Endothelial cell of hepatic sinusoid (primary cell): ENCODE measurements around the gene NALCN.

Experiments used
- in situ Hi-C: cut with HindIII; loops from 2 replicates; pipeline ENCODE4 v1.10.0; 2017; ENCODE audit warnings: low sequenced_read_pairs

Gene NALCN

DNA sequence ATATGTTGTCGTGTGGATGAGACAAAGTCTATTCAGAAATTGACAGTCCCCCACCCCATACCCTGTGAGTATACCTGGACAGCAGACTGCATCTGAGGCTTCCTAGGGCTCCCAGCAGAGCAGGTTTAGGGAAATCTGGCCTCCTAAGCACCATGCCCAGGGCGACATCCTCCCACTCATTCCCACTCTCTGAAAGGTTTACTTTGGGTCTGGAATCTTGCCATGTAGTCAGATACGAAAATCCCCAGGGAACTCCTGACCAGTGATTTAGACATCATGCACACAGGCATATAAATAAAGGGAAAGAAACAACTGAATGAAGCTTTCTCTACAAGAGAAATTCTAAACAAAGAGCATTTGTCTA lies 717 bp upstream of the NALCN start:
- in situ Hi-C loops, result no loop called here

DNA sequence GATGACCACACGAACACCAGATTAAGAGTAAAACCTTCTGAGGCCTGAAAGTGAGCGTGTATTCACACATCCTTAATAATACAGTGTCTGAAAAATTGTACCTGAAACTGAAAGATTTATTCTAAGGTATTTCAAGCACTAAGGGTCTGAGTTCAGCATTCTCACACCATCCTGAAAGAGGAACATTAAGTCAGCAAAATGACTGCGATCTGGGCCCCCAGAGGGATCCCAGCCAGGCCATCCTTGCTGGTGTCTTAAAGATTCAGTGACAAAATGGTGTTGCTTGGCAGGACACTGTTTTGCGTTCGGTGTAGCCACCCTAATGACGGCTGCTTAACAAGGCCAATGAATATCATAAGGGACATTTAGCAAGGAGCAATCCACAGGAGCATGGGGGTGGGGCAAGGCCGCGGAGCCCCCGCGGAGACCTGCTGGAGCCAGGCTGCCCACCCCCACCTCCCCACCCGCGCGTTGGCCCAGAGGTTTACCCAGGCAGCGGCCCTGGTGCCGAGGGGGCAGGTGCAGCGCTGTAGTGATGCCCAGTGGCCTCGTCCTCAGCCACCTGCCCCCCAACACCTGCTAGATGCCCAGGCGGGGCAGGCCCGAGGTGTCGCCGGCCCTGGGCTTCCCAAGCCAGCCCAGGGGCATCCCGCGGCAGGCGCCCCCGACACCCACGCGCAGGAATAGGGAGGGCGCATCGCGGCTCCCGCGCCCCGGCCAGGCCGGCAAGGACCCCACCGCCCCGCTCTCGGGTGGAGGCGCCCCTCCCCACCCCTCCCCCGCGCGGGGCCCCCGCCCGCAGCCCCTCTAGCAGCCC lies 742 bp downstream of the NALCN start:
- in situ Hi-C loops, result no loop called here

DNA sequence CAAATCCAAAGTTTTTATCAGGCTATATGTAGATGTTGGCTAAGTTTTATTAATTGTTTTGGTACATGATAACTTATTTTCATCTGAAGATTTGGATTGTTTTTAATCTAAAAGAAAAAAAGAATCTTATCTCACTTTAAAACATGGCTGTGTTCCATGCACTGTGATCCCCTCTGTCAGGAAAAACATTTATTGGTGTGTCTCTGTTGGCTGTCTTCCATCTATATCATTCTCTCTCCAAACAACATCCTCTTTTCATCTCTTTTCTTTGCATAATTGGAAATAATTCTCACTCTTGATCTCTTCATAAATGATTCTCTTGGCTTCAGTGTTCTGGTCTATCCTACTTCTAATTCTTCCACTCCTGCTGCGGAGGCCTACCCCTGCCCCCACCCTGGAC lies 4.2 kb downstream of the NALCN start:
- in situ Hi-C loops, result no loop called here

DNA sequence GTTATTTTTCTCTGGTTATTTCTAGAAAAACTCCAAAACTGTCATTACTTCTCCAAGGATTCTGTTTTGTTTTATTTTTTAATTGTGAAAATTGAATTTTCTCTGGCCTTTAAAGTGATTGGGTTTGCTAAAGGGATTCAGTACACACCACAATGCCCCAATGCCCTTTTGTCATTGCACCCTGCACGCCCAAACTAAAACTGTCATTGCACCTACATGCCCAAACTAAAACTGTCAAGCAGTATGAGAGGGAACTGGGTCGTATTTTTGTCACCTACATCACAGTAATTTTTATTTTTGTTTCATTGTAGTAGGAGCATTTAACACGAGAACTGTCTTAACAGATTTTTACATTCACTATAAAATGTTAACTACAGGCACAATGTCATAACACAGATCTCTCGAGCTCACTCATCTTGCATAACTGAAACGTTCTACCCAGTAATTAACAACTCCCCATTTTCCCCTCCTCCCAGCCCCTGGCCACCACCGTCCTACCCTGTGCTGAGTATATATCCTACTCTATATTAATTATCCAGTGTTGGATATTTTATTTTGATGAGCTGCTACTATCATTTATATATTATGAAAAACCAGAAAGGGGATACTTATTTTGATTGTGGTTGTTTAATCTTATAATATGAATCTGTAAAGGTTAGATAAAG lies 7.2 kb downstream of the NALCN start:
- in situ Hi-C loops, result no loop called here

DNA sequence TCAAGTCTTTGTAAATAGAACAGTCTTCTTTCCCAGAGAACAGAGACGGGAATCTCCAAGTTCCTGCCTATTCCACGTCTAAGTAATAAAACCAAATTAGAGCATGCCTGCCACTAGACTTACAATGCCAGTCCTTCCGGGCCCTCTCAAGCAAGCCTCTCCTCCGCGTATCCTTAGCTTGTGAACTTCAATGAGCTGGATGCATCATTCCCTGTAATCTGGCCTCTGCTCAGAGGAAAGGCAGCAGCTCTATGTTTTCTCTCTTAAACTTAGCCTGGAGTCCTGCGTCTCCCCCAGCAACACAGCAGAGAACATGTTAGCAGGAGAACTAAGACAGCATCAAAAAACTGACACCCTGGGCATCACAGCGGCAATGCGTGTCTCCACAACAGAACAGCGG lies 8.2 kb downstream of the NALCN start:
- in situ Hi-C loops, result no loop called here

DNA sequence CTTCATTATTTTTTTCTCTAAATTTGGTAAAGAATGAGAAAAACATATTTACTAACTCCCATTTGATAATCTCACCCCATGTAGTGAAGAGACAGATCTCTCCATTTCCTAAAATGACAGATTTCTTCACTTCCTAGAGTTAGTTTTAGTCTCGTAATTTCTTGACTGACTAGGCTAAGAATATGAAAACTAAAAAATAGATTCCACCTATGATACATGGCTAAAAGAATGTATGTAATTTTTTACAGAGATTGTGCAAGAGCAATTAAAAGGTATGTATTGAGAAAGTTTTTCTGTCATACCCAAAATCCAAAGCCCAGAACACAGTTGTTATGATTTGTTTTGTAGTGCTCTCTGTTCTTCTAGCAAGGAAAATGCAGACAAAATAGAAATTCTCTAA lies 9.5 kb downstream of the NALCN start:
- in situ Hi-C loops, result no loop called here

DNA sequence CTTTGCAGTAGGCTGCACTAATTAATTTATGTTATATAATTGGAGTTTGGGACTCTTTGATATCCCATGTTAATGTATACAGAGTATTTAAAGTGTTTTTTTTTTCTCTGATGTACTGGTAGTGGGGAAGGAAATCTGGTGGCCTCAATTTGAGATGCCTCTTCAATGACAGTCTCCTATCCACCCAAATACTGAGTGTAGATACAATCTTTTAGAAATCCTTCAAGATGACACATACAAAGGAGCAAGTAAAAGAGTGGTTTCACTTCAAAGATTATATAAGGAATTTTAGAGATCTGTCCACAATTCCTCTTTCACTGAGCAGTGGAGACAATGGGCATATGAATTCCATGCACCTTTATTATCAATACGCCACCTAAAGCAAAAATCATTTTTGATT lies 15.1 kb downstream of the NALCN start:
- in situ Hi-C loops, result no loop called here

DNA sequence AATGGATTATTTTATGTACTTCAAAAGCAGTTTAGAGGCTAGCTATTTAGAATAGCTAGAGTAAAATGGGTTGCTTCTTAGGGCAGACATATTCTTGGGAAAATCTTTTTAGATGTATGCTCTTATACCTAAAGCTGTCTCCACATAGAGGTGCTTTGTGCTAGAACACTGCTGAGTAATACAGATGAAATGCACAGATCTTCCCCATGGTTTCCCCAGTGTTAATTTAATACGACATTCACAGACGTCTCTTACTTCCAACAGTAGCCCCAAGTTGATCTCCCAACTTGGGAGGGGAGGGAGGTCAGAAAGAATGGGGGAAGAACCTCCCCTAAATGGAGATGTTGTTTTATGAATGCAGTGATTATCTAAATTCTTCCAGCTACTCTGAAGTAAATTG lies 16.9 kb downstream of the NALCN start:
- in situ Hi-C loops, result loop anchor here (5.0 kb wide), 1 partner anchor 53 kb away; the partner anchor contains the start of gene ITGBL1

DNA sequence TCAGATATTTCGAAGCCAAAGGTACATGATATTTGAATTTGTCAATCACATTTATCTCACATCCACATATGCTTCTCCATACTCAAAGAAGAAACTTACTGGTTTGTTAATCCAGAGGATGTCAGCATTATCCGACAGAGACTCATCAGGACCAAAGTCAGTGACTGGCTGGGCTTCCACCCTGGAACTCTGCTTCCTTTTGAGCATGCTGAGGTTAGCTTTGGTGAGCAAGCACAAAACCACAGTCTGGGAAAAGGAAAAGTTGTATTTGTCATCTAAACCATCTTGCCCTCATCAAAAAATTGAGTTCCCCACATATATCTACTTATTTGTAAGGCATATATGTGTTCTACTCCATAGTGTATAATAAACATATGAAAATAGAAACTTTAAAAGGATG lies 17.4 kb downstream of the NALCN start:
- in situ Hi-C loops, result loop anchor here (5.0 kb wide), 1 partner anchor 53 kb away; the partner anchor contains the start of gene ITGBL1

DNA sequence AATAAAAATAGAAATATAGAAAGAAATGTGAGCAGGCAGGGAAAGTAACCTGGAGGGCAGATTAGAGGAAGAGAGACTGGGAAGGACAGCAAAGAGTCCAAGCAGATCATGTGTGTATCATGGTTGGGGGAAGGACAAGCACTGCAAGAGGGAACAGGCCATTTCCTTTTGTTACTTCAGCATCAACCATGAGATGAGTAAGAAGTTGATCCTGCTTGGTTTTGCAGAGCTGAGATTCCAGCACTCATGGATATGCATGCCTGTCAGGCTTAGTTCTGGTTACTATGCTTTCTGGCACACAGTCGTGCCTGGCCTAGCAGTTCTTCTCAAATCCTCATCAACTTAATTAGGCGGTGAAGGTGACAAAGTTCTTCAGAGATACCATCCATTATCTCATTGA lies 18.1 kb downstream of the NALCN start:
- in situ Hi-C loops, result loop anchor here (5.0 kb wide), 1 partner anchor 54 kb away; the partner anchor contains the start of gene ITGBL1

DNA sequence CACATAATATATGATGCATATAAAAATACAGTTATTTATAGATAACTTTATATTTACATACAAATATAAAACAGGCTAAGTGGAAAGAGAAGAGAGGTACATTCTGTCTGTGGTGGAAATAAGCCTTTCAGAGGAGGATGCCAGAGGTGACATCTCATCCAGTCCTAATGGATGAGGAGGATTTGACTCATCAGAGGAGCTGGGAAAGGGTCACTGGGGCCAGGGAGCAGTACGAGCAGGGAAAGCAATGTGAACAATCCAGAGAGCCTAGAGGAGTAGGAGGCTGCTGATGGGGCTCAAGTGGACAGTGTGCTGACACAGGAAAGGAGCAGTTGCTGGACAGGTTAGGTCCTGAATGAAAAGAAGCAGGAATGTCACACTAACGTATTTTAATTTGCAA lies 18.6 kb downstream of the NALCN start:
- in situ Hi-C loops, result loop anchor here (5.0 kb wide), 1 partner anchor 55 kb away; the partner anchor contains the start of gene ITGBL1

DNA sequence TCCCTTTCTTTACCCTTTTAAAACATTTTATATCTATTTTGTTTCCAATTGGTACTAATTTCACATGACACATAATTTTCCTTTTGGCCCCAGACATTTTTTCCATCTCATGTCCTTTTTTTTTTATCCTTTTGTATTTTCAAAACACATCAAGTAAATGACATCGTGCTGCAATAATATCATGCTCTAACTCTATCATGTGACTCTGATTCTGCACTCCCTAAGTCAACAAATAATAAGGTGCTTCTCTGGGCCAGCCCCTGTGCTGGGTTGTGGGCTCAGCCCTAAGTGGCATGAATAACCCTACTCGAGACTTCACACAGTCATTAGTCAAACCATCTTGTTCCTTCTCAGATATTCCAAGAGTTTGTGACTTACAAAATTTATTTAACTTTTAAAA lies 21.7 kb downstream of the NALCN start:
- in situ Hi-C loops, result loop anchor here (5.0 kb wide), 1 partner anchor 58 kb away; the partner anchor contains the start of gene ITGBL1

DNA sequence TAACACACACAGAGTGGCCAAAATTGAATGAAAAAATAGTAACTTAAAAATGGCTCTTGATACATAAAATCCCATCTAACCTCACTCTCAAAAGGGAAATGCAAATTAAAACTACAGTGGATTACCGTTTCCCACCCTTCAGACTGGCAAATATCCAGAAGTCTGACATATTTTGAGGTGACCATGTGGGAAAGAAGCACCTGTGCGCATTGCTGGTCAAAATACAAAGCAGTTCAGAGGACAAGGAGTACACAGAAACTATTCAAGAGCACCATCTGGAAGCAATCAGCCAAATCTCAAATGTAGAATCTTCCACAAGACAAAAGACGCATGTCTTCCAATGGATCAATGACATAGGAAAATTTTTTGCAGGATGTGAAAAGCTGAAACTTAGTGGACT lies 23.2 kb downstream of the NALCN start:
- in situ Hi-C loops, result no loop called here

DNA sequence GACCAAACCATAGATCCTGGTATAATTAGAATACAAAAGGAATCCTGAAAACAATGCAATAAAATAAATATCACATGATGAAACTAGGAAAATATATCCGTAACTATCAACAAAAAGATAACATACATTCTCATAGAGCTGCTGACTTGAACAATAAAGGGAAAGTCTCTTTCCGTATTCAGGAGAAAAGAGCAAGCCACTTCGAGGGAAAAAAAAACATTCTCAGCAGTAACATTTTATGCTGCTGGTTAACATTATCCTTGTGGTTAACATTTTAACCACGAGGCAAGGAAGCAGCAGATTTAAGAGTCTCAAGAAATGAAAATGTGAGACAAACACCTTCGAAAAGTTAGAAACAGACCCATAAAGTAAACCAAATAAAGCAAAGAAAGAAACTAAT lies 25.8 kb downstream of the NALCN start:
- in situ Hi-C loops, result no loop called here

DNA sequence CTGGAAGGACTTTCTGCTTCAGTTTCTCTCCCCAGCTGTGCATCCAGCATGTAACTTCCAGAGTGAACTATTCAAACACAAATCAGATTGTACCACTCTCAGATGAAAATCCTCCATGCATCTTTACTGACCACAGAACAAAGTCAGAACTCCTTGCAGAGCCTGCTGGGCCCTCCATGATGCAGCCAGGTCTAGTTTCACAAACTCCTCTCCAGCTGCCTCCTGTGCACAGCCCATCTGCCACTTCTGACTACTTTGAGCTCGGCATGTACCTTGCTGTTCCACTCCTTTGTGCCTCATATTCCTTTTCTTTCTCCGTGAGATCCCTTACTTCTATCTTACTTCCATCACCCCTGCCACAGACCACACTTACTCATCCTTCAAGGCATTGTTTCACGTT lies 31.4 kb downstream of the NALCN start:
- in situ Hi-C loops, result no loop called here

DNA sequence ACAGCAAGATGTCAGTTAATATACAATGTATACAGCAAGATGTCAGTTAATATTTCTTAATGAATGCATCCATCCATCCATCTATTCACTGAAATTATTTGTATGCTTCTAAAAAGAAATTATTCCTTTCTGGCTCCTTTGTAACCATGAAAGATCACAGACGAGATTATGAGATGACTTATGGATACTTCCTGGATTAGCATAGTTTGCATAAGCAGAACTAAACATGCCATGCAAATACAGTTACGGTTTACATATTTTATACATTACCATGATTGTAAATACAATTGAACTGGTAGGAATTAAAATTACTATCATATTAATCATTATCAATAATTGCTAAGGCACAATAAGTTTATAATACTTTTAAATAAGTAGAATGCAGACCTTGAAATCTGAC lies 32.7 kb downstream of the NALCN start:
- in situ Hi-C loops, result no loop called here

DNA sequence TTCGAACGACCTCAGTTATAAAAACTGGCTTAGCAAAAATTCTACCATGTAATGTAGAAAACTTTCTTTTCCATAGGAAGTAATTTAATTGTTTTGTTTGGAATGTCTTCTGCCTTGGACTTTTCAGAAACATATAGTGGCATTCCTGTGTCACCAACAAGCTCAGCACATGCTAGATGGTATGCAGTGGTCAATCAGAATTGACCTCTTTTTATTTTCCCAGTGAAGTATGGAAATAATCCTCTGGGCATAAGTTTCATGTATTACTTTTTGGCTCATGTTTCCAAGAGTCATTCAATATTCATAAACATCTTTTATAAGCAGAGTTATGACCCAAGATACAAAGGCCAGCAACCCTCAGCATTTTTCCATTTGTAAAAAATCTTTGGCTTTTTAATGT lies 33.6 kb downstream of the NALCN start:
- in situ Hi-C loops, result no loop called here

DNA sequence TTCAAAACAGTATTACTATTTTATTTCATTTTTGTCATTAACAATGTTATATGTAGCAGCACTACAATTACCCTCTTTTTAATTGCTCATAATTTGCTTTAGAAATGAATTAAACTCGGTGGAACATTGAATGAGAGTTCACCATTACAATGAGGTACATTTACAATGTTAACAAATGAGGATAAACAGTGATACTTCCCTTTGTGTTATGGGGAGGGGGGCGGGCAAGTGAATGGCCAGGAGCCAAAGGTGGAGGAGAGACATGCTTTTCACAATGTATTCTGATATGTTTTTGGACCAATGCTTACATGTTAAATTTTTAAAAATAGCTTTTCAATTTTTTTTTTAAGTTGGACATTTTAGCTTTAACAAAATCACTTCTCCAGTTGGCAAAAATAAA lies 34.2 kb downstream of the NALCN start:
- in situ Hi-C loops, result no loop called here

DNA sequence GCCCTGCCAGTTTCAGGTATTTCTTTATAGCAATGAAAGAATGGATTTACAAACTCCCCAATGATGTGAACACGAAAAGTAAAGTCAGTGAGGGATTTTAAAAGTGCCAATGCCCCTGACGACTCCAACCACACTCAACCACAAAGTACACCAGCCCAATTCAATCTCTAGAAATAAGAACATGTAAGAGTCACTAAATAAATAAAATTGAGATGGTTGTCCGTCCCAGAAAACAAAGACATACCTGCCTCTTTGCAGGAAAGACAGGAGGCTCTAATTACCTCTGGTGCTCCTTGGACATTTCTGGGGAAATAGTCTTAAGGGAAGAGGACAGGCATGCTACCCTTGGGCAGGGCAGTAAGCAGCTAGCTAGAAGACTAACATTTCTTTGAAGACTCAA lies 55.8 kb downstream of the NALCN start:
- in situ Hi-C loops, result no loop called here

DNA sequence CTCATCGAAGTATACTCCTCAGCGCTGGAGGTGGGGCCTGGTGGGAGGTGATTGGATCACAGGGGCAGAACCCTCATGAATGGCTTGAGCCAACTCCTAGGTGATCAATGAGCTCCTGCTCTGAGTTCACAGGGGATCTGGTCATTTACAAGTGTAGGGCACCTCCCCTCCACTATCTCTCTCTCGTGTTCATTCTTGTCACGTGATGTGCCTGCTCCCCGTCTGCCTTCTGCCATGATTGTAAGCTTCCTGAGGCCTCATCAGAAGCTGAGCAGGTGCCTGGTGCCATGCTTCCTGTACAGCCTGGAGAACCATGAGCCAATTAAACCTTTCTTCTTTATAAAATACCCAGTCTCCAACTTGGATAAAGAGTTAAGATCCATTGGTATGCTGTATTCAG lies 61.4 kb downstream of the NALCN start:
- in situ Hi-C loops, result no loop called here

DNA sequence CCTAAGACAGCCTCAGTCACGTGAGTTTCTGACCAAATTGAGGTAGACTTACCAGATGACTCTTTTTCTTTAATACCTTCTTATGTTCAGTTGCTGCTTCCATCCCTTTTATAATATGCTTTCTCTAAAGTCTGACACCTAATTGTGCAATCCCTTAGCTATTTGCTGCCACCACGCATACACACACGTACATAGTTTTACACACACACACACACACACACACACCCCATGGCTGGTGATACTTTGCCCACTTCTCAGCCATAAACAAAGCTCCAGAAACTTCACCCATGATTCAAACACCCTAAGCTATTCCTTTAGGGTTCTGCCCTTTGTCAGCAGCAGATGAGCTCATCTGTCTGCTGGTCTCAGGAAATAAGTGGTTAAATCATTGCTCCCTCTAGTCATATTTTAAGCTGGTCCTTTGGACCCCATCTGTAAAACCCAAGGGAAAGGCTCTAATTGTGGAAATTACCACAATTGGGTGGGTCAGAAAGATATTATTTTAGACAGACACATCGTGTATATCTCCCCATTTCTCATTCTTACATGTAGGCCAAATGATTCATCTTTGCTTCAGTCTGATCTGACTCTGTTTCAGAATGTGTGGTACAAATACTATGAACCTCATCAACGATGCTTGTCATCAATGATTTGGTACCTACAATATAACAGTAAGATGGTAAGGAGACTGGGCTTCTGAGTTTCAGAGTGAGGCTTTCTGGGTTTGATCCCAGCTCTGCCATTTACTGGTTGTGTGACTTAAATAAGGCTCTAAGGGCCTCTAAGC lies 69.2 kb downstream of the NALCN start:
- in situ Hi-C loops, result no loop called here

DNA sequence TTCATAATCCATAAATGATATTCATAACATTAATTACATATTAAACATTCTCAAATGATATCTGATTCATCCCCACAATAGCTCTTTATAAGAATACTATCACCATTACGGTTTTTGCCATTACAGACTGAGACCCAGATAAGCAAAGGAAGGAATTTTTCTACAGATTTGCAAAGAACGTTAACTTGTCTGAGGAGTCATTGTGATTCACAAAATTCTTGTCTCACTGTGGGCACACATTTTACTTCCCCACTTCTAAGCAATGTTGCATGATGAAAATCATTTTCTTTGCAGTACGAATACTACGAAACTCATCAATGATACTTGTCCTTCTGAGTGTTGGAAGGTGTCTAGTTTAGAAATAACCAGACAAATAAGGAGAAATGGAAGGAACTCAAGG lies 70.1 kb downstream of the NALCN start:
- in situ Hi-C loops, result no loop called here
